NCI-H128 (cell line): ENCODE data around the gene NTSR2.

Experiments used
- DNase-seq: peaks from one replicate; lab custom pipeline; 2025; ENCODE audit not compliant: unreplicated experiment; lab: John Stamatoyannopoulos, UW

NTSR2 gene

GRCh38 chr2:11699686-11700670, 30.0 kb upstream of the NTSR2 start:
- DNase-seq: no peak

GRCh38 chr2:11698009-11698922, 28.3 kb upstream of the NTSR2 start:
- DNase-seq: no peak

GRCh38 chr2:11697103-11697871, 27.3 kb upstream of the NTSR2 start:
- DNase-seq: no peak

- no peak for DNase-seq
Measured at GRCh38 chr2:11696736-11697102, 26.7 kb upstream of the NTSR2 start.

GRCh38 chr2:11695576-11695975, 25.6 kb upstream of the NTSR2 start:
- DNase-seq: no peak

GRCh38 chr2:11692966-11693521, 23.0 kb upstream of the NTSR2 start:
- DNase-seq: peak; percentile 66

GRCh38 chr2:11691076-11691660, 21.2 kb upstream of the NTSR2 start:
- DNase-seq: no peak

- DNase-seq: peak; percentile 19
Measured at GRCh38 chr2:11688222-11689069, 18.5 kb upstream of the NTSR2 start.

DNA sequence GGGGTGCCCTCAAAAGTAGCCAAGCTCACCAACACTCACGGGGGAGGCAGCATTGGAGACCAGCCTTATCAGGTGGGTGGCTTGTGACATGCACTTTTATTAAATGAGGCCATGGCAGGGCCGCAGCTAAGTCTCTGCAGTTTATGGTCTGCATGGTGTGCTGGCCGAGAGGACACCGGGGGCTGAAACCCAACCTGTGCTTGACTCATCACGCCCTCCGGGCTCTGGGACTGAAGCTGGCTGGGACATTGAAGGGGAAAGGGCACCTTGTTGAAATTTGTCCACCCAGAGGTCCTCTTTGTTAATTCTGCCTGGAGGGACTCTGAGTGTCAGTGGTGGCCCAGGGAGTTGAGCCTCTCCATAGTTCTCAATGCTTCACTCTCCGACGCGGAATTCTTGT, 17.7 kb upstream of the NTSR2 start:
- DNase-seq: no peak

- no peak for DNase-seq
Measured at GRCh38 chr2:11685906-11686470, 16.0 kb upstream of the NTSR2 start.

DNA sequence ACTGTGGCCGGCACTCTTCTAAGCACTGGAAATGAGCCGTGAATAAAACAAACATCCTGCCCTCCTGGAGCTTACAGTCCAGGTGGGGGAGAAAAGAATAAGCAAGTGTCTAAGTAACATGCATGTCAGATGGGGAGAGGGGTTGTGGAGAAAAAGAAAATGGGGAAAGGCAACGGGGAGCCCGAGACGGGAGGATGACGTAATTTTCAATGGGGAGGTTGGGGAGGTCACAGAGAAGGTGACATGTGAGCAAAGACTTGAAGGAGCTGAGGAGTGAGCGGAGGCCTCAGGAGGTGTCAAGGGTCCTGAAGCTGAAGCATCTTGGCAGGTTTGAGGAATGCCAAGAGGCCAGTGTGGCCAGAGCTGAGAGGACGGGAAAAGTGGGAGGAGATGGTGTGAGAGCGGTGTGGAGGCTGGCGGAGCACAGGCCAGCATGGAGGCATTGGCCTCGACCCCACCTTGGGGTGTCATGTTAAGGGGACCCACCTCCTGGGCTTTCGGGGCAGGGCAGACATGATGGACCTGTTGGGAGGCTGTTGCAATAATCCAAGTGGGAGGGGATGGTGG, 15.0 kb upstream of the NTSR2 start:
- DNase-seq: no peak

GRCh38 chr2:11683966-11684365, 14.0 kb upstream of the NTSR2 start:
- no peak for DNase-seq

DNA sequence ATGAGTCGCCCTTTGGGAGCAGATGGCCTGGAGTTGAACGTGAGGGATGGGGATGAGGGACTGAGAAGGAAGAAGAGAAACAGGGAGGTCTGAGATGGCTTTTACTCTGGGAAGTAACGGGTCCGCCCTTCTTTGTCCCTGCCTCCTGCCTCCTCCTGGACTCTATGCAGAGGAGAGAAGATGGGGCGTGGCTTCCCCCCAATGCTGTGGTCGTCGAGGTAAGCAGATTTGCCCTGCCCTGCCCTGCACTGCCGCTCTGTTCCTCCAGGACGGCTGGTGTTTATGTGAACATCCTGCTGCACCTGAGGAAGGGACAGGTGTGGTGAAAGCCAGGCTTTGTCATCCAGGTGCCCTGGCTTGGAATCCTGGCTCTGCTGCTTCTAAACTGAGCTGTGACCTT, 13.5 kb upstream of the NTSR2 start:
- DNase-seq: no peak

- DNase-seq: no peak
Measured at GRCh38 chr2:11682590-11682915, 12.6 kb upstream of the NTSR2 start.

GRCh38 chr2:11681722-11682589, 12.0 kb upstream of the NTSR2 start:
- DNase-seq: peak; percentile 33

DNA sequence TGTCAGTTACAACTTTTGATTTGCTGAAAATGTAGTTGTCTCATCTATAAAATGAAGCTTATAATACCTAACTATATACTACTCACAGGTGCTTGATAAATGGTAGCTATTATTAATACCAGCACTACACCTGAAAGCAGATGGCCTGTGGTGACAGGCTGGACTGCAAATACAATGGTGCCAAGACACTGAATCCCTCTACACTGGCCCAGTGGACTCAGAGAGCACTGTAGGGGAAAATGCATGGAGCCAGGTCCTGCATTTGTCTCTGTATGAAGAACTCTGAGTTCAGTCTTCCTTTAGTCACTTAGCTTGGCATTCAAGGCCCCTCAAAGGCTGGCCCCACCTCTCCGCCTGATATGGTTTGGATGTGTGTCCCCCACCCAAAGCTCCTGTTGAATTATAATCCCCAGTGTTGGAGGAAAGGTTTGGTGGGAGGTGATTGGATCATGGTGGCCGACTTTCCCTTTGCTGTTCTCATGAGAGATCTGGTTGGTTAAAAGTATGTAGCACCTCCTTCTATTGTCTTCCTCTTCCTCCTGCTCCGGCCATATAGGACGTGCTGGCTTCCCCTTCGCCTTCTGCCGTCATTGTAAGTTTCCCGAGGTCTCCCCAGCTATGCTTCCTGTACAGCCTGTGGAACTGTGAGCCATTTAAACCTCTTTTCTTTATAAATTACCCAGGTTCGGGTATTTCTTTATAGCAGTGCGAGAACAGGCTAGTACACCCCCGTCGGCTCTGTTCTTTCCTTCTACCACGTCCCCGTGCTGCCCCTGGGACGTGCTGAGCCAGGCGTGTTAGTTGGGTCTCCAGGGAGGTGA, 11.1 kb upstream of the NTSR2 start:
- no peak for DNase-seq
